Measurements from ENCODE around the gene CENPP.

- TF ChIP-seq CTCF (conservative IDR thresholded peaks at IDR 0.05 in 1 of 2, IDR thresholded peaks at IDR 0.05 in 1 of 2; ENCODE audit: extremely low read depth in 1 of 2, insufficient read depth in 1 of 2, low read depth in 1 of 2, low read length in 2 of 2) = no peak
- TF ChIP-seq EZH2 (IDR thresholded peaks at IDR 0.05; ENCODE audit: borderline replicate concordance, low read length) = no peak
These were observed 237.7 kb downstream of the CENPP start for GRCh38 chr9:92563116-92564100.
